Measurements from ENCODE around the gene CEACAM19.

The CEACAM19 gene

GRCh38 chr19:44692379-44692721 is 21.1 kb downstream of the CEACAM19 start:
- in situ Hi-C loops (cut with MboI; ENCODE audit: low pct_unique_long_range_greater_than_20kb, low sequenced_read_pairs, unreplicated experiment), result no loop called here
- DNase-seq (ENCODE audit: low spot score), result no peak
- TF ChIP-seq CTCF (IDR thresholded peaks at IDR 0.05; ENCODE audit: extremely low read depth, insufficient read depth, missing control alignments), result no peak

DNA sequence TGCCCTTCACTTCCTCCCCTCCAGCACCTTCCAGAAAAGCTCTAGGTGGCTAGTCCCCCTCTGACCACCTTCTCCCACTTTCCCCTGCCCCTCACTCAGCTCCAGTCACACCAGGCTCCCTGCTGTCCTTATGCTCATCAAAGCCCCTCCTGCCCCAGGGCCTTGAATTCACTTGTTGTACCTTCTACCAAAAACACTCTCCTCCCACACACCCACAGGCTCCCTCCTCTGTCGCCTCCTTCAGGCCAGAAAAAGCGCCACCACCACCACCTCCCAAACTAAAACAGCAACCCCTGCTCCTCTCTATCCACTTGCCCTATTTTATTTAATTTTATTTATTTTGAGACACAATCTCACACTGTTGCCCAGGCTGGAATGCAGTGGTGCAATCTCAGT is 22.9 kb downstream of the CEACAM19 start:
- TF ChIP-seq CTCF (IDR thresholded peaks at IDR 0.05; ENCODE audit: extremely low read depth, insufficient read depth, missing control alignments), result peak; percentile 57
- no peak for DNase-seq (ENCODE audit: low spot score)
- in situ Hi-C loops (cut with MboI; ENCODE audit: low pct_unique_long_range_greater_than_20kb, low sequenced_read_pairs, unreplicated experiment), result no loop called here

DNA sequence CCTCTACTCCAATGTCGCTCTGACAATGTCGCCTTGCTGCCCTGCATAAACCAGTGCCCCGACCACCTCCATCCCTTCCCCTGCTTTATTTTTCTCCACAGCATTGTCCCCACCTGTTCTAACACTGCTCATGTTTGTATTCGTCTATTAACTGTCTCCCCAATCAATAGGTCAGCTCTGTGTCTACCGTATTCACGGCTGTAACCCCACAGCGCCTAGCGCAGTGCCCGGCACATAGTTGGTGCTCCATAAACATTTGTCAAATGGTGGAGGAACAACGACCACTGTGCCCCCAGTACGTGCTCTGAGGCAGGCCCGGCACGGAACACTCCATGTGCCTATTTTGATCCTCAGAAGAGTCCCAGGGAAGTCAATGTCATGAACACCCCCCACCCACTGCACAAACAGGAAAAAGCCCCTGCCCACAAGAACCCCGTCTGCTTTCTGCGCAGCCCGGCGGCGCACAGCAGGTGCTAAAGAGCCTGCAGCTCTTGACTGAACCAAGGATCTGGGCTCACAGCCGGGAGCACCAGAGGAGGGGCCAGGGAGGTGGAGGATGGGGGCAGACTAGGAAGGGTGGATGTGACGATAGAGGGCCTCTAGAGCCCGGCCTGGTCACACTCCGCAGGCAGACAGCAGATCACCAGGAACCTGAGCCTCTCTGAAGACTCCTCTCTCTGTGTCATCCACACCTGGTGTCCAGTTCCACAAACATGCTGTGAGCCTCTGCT is 25.8 kb downstream of the CEACAM19 start:
- TF ChIP-seq CTCF (IDR thresholded peaks at IDR 0.05; ENCODE audit: extremely low read depth, insufficient read depth, missing control alignments), result no peak
- in situ Hi-C loops (cut with MboI; ENCODE audit: low pct_unique_long_range_greater_than_20kb, low sequenced_read_pairs, unreplicated experiment), result no loop called here
- DNase-seq (ENCODE audit: low spot score), result no peak

DNA sequence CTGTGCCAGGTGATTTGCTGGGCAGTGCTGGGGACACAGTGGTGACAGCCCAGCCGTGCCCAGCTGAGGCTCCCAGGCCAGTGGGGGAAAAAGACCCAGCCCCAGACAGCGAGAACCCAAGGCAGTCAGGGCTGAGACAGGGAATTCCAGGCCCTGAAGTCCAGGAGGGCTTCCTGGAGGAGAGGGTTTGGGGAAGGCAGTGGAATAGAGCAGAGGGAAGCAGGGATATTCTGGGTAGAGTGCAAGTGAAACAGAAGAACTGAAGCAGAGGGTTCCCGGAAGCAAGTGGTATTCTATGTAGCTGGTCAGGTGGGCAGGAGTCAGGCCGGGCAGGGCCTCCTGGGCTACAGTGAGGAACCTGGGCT is 26.4 kb downstream of the CEACAM19 start:
- in situ Hi-C loops (cut with MboI; ENCODE audit: low pct_unique_long_range_greater_than_20kb, low sequenced_read_pairs, unreplicated experiment), result no loop called here
- no peak for DNase-seq (ENCODE audit: low spot score)
- no peak for TF ChIP-seq CTCF (IDR thresholded peaks at IDR 0.05; ENCODE audit: extremely low read depth, insufficient read depth, missing control alignments)

GRCh38 chr19:44698492-44699201 is 27.4 kb downstream of the CEACAM19 start, which contains the start of gene CEACAM16:
Gene CEACAM16 (plus strand): TSS chr19:44699151. CDS start chr19:44701457, 2,306 bp downstream.
- in situ Hi-C loops (cut with MboI; ENCODE audit: low pct_unique_long_range_greater_than_20kb, low sequenced_read_pairs, unreplicated experiment), result no loop called here
- no peak for DNase-seq (ENCODE audit: low spot score)
- no peak for TF ChIP-seq CTCF (IDR thresholded peaks at IDR 0.05; ENCODE audit: extremely low read depth, insufficient read depth, missing control alignments)

DNA sequence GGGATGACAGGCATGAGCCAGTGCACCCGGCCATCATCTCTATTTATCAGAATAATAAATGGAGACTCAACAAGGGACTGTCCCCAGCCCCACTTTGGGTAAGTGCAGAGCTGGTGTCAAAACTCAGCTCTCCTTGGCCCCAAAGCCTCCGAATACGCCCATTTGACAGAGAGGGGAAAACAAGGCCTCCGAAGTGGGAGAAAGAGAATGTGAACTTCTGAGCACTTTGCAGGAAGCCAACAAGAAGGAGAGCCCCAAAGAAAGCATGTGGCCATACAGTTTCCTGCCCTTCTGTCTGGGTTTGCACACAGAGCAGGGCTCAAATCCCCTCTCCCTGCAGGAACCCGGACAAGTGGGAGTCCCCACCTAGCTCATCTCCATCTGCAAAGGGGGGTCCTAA is 29.3 kb downstream of the CEACAM19 start:
- no peak for TF ChIP-seq CTCF (IDR thresholded peaks at IDR 0.05; ENCODE audit: extremely low read depth, insufficient read depth, missing control alignments)
- DNase-seq (ENCODE audit: low spot score), result no peak
- in situ Hi-C loops (cut with MboI; ENCODE audit: low pct_unique_long_range_greater_than_20kb, low sequenced_read_pairs, unreplicated experiment), result no loop called here

Data from GM13977 (cell line).